Measurements from ENCODE around the gene PHACTR3. TPM values are rescaled to one million over a fixed set of nuclear protein-coding genes. Genes with fewer than 3 reads are reported as not detected.

Gene PHACTR3
- total RNA-seq, 3 donors from 2014 or later: 0.41 to 3.4 (median 1.1) TPM

DNA sequence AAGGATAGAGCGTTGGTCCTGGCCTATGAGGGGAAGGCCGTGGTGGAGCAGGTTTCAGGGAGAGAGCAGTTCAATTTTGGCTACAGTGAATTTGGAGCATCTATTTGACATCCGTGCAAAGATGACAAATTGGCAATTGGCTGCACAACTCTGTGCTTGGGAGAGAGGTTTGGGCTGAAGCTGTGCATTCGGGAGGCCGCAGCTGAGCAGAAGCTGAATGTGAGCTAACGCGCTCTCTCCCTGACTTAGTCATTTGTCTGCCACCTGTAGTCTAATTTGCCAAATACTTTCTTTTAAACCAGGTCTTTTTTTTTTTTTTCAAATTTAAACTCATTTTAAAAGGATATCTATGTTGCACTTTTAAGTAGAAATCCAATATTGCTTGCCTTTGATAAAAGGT is 78.8 kb downstream of the PHACTR3 start:
- DNase-seq: no peak
- ATAC-seq: no peak
- TF ChIP-seq, protein P1, sequence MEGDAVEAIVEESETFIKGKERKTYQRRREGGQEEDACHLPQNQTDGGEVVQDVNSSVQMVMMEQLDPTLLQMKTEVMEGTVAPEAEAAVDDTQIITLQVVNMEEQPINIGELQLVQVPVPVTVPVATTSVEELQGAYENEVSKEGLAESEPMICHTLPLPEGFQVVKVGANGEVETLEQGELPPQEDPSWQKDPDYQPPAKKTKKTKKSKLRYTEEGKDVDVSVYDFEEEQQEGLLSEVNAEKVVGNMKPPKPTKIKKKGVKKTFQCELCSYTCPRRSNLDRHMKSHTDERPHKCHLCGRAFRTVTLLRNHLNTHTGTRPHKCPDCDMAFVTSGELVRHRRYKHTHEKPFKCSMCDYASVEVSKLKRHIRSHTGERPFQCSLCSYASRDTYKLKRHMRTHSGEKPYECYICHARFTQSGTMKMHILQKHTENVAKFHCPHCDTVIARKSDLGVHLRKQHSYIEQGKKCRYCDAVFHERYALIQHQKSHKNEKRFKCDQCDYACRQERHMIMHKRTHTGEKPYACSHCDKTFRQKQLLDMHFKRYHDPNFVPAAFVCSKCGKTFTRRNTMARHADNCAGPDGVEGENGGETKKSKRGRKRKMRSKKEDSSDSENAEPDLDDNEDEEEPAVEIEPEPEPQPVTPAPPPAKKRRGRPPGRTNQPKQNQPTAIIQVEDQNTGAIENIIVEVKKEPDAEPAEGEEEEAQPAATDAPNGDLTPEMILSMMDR (IDR thresholded peaks at IDR 0.05): no peak
- H3K4me1 ChIP-seq (ENCODE audit: low read depth): no peaks in the 10 kb centered on the region
- intact Hi-C loops (cut with DNase I, micrococcal nuclease): no loop called here
- no peaks in the 10 kb centered on the region for H3K9me3 ChIP-seq
- H3K4me3 ChIP-seq: no peak overlapping the region
- no peaks in the 10 kb centered on the region for H3K36me3 ChIP-seq (ENCODE audit: low read depth)

DNA sequence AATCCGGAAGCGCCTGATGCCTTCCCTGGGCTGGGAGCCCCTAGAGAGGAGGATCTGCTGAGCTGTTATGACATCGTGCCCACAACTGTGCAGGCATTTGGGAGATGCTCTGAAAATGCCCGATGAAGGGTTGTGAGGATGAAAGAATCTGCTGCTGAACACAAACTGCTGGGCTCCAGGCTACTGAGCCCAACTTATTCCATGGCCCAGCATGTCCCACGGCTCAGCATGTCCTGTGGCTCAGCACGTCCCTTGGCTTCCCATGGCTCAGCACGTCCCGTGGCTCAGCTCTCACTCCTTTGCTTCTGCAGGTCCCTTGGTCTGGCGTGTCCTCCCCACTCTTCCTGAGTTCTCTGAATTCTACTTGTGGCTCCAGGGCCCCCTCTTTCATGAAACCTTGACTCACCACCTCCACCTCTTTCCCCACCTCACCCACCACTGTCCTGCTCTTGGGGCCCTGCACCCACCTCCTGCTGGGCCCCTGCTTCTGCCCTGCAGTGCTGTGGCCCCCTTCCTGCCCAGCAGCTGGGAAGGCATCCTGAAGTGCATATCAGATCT is 80.4 kb downstream of the PHACTR3 start:
- intact Hi-C loops (cut with DNase I, micrococcal nuclease): no loop called here
- no peaks in the 10 kb centered on the region for H3K36me3 ChIP-seq (ENCODE audit: low read depth)
- no peak overlapping the region for H3K4me3 ChIP-seq
- no peak for ATAC-seq
- H3K9me3 ChIP-seq: no peaks in the 10 kb centered on the region
- H3K4me1 ChIP-seq (ENCODE audit: low read depth): no peaks in the 10 kb centered on the region
- TF ChIP-seq, protein P1 (IDR thresholded peaks at IDR 0.05): no peak
- no peak for DNase-seq

DNA sequence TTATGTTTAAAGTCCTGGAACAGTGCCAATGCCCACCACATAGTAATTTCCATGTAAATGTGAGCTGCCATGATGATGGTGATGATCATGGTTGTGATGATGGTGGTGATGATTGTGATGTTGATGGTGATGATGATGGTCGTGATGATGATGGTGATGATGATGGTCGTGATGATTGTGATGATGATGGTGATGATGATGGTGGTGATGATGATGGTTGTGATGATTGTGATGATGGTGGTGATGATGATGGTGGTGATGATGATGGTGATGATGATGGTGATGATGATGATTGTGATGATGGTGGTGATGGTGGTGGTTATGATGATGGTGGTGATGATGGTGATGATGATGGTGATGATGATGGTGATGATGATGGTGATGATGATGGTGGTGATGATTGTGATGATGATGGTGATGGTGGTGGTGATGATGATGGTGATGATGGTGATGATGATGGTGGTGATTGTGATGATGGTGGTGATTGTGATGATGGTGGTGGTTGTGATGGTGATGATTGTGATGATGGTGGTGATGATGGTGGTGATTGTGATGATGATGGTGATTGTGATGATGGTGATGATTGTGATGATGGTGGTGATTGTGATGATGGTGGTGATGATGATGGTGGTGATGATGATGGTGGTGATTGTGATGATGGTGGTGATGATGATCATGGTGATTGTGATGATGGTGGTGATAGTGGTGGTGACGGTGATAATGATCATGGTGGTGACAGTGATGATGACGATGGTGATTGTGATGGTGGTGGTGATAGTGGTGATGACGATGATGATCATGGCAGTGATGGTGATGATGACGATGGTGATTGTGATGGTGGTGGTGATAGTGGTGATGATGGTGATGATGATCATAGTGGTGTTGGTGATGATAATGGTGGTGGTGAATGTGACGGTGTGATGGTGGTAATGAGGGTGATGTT is 82.3 kb downstream of the PHACTR3 start:
- TF ChIP-seq, protein P1 (IDR thresholded peaks at IDR 0.05): no peak
- H3K4me1 ChIP-seq (ENCODE audit: low read depth): no peaks in the 10 kb centered on the region
- H3K36me3 ChIP-seq (ENCODE audit: low read depth): no peaks in the 10 kb centered on the region
- intact Hi-C loops (cut with DNase I, micrococcal nuclease): no loop called here
- H3K9me3 ChIP-seq: no peaks in the 10 kb centered on the region
- DNase-seq: no peak
- no peak for ATAC-seq
- no peak overlapping the region for H3K4me3 ChIP-seq

DNA sequence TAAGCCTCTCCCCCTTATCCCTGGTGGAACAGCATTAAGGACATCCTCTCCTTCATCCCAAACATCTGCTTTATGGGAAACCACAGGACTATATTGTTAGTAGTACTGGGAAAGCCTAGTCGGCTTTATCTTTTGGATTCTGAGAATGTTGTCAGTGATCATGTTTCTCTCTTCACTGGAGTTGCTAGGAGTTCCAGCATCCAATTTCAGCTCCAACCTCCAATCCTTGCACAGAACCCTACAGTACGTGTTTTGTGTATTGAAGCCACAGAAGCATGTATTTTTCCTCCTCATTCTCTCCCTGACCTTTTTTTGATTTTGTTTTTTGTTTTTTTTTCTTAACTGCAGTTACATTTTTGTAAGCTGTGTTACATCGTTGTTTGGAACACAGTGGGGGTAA is 84.0 kb downstream of the PHACTR3 start:
- no peak overlapping the region for H3K4me3 ChIP-seq
- intact Hi-C loops (cut with DNase I, micrococcal nuclease): no loop called here
- H3K9me3 ChIP-seq: no peaks in the 10 kb centered on the region
- ATAC-seq (no peak), DNase-seq (no peak)
- no peaks in the 10 kb centered on the region for H3K36me3 ChIP-seq (ENCODE audit: low read depth)
- H3K4me1 ChIP-seq (ENCODE audit: low read depth): no peaks in the 10 kb centered on the region
- TF ChIP-seq, protein P1 (IDR thresholded peaks at IDR 0.05): no peak

DNA sequence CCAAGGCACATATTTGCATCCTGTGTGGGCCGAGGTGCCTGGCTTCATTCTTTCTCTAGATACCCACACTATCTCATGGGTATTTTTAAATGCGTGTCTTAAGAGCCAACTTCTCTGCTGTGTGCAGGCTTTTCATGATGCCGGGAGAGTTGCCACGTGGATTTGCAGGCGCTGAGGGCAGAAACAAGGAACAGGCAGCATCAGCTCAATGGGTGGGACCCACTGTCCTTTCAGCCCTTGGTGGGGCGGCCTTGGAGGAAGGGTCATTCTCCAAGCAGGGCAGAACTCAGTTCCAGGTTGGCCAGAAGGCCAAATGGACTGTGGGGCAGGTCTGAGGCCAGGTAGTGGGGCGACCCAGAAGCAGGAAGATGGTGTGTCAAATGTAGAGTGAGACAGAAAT is 84.7 kb downstream of the PHACTR3 start:
- Histone ChIP-seq H3K36me3 (ENCODE audit: low read depth) (no peaks in the 10 kb centered on the region), H3K4me3 (no peak overlapping the region), H3K4me1 (ENCODE audit: low read depth) (no peaks in the 10 kb centered on the region), H3K9me3 (no peaks in the 10 kb centered on the region)
- intact Hi-C loops (cut with DNase I, micrococcal nuclease): no loop called here
- DNase-seq: no peak
- TF ChIP-seq, protein P1 (IDR thresholded peaks at IDR 0.05): no peak
- no peak for ATAC-seq
